ENCODE data around the gene PFN1.

DNA sequence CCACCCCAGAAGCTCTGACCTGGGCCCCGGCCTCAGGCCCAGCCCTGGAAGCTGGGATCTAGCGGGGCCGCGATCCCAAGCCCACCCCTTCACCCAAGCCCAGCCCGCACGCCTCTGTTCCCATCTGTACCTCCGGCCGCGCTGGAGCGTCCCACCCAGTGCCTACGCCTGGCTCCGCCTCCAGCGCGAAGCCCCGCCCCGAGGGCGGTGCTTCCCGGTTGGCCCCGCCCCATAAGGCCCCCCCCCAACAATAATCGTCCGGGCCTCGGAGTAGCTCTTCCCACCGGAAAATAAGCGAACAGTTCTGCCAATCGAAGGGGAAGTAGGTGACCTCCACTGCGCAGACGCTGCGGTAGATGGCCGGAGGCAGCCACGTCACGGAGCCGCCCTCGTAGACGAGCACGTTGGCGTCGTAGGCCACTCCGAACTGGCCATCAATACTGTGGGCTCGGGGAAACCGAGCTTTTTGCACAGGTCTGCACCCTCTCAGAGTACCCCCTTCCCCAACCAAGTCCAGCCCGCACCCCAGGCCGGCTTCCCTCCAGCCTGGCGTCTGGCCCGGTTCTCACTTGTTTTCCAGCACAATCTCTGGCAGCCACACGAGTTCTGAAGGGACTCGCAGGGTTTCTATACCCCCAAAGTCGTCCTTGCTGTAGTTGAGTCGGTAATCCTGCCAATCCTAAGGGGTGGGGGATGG lies 46.5 kb downstream of the PFN1 start:
- TF ChIP-seq CTCF (IDR thresholded peaks at IDR 0.05), result no peak
- no peak for TF ChIP-seq POLR2A (IDR thresholded peaks at IDR 0.05)
